Measurements from ENCODE around the gene SDF4.

GRCh38 chr1:1264026-1264425, 32.2 kb upstream of the SDF4 start:
- no peak for TF ChIP-seq RBAK (tag by site-specific recombination; IDR thresholded peaks at IDR 0.05)
- TF ChIP-seq, protein P1, sequence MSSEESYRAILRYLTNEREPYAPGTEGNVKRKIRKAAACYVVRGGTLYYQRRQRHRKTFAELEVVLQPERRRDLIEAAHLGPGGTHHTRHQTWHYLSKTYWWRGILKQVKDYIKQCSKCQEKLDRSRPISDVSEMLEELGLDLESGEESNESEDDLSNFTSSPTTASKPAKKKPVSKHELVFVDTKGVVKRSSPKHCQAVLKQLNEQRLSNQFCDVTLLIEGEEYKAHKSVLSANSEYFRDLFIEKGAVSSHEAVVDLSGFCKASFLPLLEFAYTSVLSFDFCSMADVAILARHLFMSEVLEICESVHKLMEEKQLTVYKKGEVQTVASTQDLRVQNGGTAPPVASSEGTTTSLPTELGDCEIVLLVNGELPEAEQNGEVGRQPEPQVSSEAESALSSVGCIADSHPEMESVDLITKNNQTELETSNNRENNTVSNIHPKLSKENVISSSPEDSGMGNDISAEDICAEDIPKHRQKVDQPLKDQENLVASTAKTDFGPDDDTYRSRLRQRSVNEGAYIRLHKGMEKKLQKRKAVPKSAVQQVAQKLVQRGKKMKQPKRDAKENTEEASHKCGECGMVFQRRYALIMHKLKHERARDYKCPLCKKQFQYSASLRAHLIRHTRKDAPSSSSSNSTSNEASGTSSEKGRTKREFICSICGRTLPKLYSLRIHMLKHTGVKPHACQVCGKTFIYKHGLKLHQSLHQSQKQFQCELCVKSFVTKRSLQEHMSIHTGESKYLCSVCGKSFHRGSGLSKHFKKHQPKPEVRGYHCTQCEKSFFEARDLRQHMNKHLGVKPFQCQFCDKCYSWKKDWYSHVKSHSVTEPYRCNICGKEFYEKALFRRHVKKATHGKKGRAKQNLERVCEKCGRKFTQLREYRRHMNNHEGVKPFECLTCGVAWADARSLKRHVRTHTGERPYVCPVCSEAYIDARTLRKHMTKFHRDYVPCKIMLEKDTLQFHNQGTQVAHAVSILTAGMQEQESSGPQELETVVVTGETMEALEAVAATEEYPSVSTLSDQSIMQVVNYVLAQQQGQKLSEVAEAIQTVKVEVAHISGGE (tag by site-specific recombination; conservative IDR thresholded peaks at IDR 0.05; ENCODE audit: low read depth), result no peak
- no peak for TF ChIP-seq CTCF (tag by site-specific recombination; IDR thresholded peaks at IDR 0.05)
- TF ChIP-seq, protein P2, sequence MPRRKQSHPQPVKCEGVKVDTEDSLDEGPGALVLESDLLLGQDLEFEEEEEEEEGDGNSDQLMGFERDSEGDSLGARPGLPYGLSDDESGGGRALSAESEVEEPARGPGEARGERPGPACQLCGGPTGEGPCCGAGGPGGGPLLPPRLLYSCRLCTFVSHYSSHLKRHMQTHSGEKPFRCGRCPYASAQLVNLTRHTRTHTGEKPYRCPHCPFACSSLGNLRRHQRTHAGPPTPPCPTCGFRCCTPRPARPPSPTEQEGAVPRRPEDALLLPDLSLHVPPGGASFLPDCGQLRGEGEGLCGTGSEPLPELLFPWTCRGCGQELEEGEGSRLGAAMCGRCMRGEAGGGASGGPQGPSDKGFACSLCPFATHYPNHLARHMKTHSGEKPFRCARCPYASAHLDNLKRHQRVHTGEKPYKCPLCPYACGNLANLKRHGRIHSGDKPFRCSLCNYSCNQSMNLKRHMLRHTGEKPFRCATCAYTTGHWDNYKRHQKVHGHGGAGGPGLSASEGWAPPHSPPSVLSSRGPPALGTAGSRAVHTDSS (tag by site-specific recombination; IDR thresholded peaks at IDR 0.05), result no peak
- no peak for TF ChIP-seq ZNF76 (tag by site-specific recombination; IDR thresholded peaks at IDR 0.05; ENCODE audit: borderline replicate concordance, low read depth)
- TF ChIP-seq HOXA7 (CRISPR knock-in tag; IDR thresholded peaks at IDR 0.05; ENCODE audit: borderline replicate concordance), result no peak
- no peak for TF ChIP-seq BCL11A (tag by site-specific recombination; IDR thresholded peaks at IDR 0.05; ENCODE audit: low read depth)
